Vagina (tissue), 2 donors: ENCODE data around the gene NTF4. TPM values are rescaled to one million over a fixed set of nuclear protein-coding genes. Genes with fewer than 3 reads are reported as not detected.

Experiments used
- DNase-seq, 2 donors: peaks; one replicate each; pipeline ENCODE4 v3.0.0-alpha.2; 2017; ENCODE audit errors: extremely low spot score in 2 of 2
- H3K27ac ChIP-seq: fragments of 200-600 bp; sonication (generic); one replicate; pipeline ENCODE4 v1.5.1; 2019
- H3K27me3 ChIP-seq: fragments of 200-600 bp; sonication (generic); one replicate; pipeline ENCODE4 v1.5.1; 2019
- H3K36me3 ChIP-seq, 2 donors: fragments of 200-600 bp; sonication (generic); one replicate each; pipeline ENCODE4 v1.5.1; 2017 to 2019
- H3K4me1 ChIP-seq: fragments of 200-600 bp; sonication (generic); one replicate; pipeline ENCODE4 v1.5.1; 2019
- H3K4me3 ChIP-seq, 2 donors: fragments of 200-600 bp; sonication (generic); 1 replicate in 1 of 2; 2 replicates in 1 of 2; pipeline ENCODE4 v1.5.1; 2016 to 2019
- H3K9me3 ChIP-seq: fragments of 200-600 bp; sonication (generic); one replicate; pipeline ENCODE4 v1.5.1; 2019
- POLR2A ChIP-seq, 2 donors: fragments of 450-650 bp; IDR thresholded peaks; one replicate each; pipeline ENCODE4 v1.6.1; 2017; ENCODE audit warnings: antibody characterized with exemption in 2 of 2, mild to moderate bottlenecking in 2 of 2, moderate library complexity in 2 of 2
- POLR2AphosphoS5 ChIP-seq, 2 donors: sonication (generic); formaldehyde crosslinking; IDR thresholded peaks; one replicate each; pipeline ENCODE4 v1.9.0; 2017; ENCODE audit warnings: antibody characterized with exemption in 2 of 2, mild to moderate bottlenecking in 2 of 2, low read depth in 1 of 2; ENCODE audit not compliant: insufficient read depth in 1 of 2
- intact Hi-C: fragments of 100-400 bp; cut with DNase I; formaldehyde crosslinking; loops from one replicate; pipeline ENCODE4 v1.15.1; 2023
- small RNA-seq: library from RNA; depleted of rRNA; stranded (forward); fragments of <200 nt; gene quantifications from one replicate; pipeline ENCODE3, GENCODE V24; 2016
- total RNA-seq: library from RNA; depleted of rRNA; stranded (reverse); fragments of >200 nt; gene quantifications from one replicate; pipeline ENCODE4 v1.2.3, GENCODE V29; 2016
- TF ChIP-seq, protein P1 (sequence below), 3 experiments: fragments of 450-650 bp in 2 of 3; fragments of 200-600 bp in 1 of 3; sonication (generic) in 1 of 3; IDR thresholded peaks; one replicate each; pipeline ENCODE4 v1.5.1; 2017 to 2019; ENCODE audit warnings: antibody characterized with exemption in 3 of 3, mild to moderate bottlenecking in 2 of 3, moderate library complexity in 2 of 3

NTF4 gene
- total RNA-seq, 1 donor from 2014 or later = 6.1 TPM

DNA sequence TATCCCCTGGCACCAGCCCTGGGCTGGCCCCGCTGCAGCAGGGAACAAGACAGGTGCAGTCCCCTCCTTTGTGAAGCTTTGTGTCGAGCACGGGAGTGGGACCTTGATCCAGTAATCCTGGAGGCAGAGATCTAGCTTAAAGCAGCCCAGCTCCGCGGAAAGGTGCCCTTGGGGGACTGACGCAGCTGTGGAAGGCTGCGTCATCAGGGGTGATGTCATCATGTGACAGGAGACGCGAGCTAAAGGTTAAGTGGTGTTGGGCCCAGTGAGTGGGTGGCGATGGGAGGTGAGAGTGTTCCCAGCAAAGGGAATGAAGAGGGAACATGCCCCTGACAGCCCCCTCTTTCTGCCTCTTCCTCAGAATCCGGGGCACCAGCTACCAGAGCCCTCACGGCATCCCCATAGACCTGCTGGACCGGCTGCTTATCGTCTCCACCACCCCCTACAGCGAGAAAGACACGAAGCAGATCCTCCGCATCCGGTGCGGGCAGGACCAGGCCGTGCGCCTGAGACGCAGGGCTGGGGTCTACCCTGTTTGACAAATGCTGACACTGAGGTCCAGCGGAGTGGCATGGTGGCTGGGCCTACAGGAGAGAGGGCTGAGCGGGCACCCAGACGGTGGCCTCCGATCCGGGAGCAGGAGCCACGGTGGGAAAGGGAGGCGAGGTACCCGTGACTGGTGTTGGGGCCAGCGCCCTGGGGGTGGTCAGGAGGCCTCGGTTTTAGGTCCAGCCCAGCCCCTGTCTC is 50.3 kb downstream of the NTF4 start:
- no peak for TF ChIP-seq POLR2AphosphoS5 (IDR thresholded peaks at IDR 0.05; ENCODE audit: insufficient read depth in 1 of 2, low read depth in 1 of 2)
- TF ChIP-seq, protein P1, sequence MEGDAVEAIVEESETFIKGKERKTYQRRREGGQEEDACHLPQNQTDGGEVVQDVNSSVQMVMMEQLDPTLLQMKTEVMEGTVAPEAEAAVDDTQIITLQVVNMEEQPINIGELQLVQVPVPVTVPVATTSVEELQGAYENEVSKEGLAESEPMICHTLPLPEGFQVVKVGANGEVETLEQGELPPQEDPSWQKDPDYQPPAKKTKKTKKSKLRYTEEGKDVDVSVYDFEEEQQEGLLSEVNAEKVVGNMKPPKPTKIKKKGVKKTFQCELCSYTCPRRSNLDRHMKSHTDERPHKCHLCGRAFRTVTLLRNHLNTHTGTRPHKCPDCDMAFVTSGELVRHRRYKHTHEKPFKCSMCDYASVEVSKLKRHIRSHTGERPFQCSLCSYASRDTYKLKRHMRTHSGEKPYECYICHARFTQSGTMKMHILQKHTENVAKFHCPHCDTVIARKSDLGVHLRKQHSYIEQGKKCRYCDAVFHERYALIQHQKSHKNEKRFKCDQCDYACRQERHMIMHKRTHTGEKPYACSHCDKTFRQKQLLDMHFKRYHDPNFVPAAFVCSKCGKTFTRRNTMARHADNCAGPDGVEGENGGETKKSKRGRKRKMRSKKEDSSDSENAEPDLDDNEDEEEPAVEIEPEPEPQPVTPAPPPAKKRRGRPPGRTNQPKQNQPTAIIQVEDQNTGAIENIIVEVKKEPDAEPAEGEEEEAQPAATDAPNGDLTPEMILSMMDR (IDR thresholded peaks at IDR 0.05) = no peak
- no peak for TF ChIP-seq POLR2A (IDR thresholded peaks at IDR 0.05)

DNA sequence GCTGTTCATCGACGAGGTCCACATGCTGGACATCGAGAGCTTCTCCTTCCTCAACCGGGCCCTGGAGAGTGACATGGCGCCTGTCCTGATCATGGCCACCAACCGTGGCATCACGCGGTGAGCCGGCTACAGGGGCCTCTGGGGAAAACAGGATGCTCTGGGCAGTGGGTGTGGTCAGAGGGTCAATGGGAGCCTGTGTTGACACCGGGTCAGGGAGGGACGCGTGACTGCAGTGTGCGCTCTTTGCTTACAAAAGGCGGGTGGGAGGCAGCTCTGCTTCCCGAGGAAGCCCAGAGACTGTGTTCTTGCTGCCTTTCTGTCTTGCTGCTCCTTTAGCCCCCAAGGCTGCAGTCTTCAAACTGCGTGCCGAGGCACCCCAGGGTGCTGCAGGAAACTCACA is 53.4 kb downstream of the NTF4 start:
- intact Hi-C loops = no loop called here
- no peaks in the 10 kb centered on the region for H3K27me3 ChIP-seq
- H3K27ac ChIP-seq = no peak overlapping the region
- H3K4me3 ChIP-seq = no peak overlapping the region
- no peak for DNase-seq
- H3K4me1 ChIP-seq = no peaks in the 10 kb centered on the region
- H3K36me3 ChIP-seq = peaks cover 0 to 63% of the 10 kb centered on the region in 2 donors
- H3K9me3 ChIP-seq = no peaks in the 10 kb centered on the region
- TF ChIP-seq, protein P1 (IDR thresholded peaks at IDR 0.05) = no peak
- no peak for TF ChIP-seq POLR2A (IDR thresholded peaks at IDR 0.05)

More for the DNA sequence above, 50.3 kb downstream of the NTF4 start:
- peaks cover 2% of the 10 kb centered on the region for H3K27me3 ChIP-seq
- peaks cover 20% of the 10 kb centered on the region for H3K4me1 ChIP-seq
- intact Hi-C loops = no loop called here
- H3K4me3 ChIP-seq = no peak overlapping the region
- no peak overlapping the region for H3K27ac ChIP-seq
- no peaks in the 10 kb centered on the region for H3K9me3 ChIP-seq
- H3K36me3 ChIP-seq = peaks cover 0 to 45% of the 10 kb centered on the region in 2 donors
- no peak for DNase-seq

Small RNA genes lying within 50 kb of the gene (small RNA-seq; reads per million reads assigned to genes)
- gene RN7SL708P = not detected

Other genes with a start within 250 kb of the NTF4 start
- 19.2 TPM for gene HSD17B14, start 228.3 kb downstream of the NTF4 start, total RNA-seq
- gene PLEKHA4, start 196.2 kb downstream of the NTF4 start, total RNA-seq = 37.1 TPM
- 52.1 TPM for gene PPP1R15A, start 192.4 kb downstream of the NTF4 start, total RNA-seq
- gene TULP2, start 166.1 kb downstream of the NTF4 start, total RNA-seq = not detected
- 151 TPM for gene NUCB1, start 164.5 kb downstream of the NTF4 start, total RNA-seq
- gene DHDH, start 131.1 kb downstream of the NTF4 start, total RNA-seq = not detected
- 52.3 TPM for gene BAX, start 109.9 kb downstream of the NTF4 start, total RNA-seq
- gene FTL, start 99.5 kb downstream of the NTF4 start, total RNA-seq = 4,380 TPM
- 32.2 TPM for gene GYS1, start 71.5 kb downstream of the NTF4 start, total RNA-seq
- 100 TPM for gene RUVBL2, start 70.9 kb downstream of the NTF4 start, total RNA-seq
- not detected for gene LHB, start 47.7 kb downstream of the NTF4 start, total RNA-seq
- gene CGB3, start 40.5 kb downstream of the NTF4 start, total RNA-seq = not detected
- not detected for gene CGB2, start 32.9 kb downstream of the NTF4 start, total RNA-seq
- not detected for gene CGB1, start 27.9 kb downstream of the NTF4 start, total RNA-seq
- gene CGB5, start 21.0 kb downstream of the NTF4 start, total RNA-seq = not detected
- not detected for gene CGB8, start 15.7 kb downstream of the NTF4 start, total RNA-seq
- 0.98 TPM for gene CGB7, start 7.1 kb downstream of the NTF4 start, total RNA-seq
- not detected for gene KCNA7, start 7.9 kb upstream of the NTF4 start, total RNA-seq
- 380 TPM for gene SNRNP70, start 20.6 kb upstream of the NTF4 start, total RNA-seq
- gene LIN7B, start 49.6 kb upstream of the NTF4 start, total RNA-seq = 23.8 TPM
- not detected for gene C19orf73, start 54.3 kb upstream of the NTF4 start, total RNA-seq
- 4.7 TPM for gene PPFIA3, start 54.7 kb upstream of the NTF4 start, total RNA-seq
- 0.25 TPM for gene HRC, start 90.6 kb upstream of the NTF4 start, total RNA-seq
- gene TRPM4, start 93.0 kb upstream of the NTF4 start, total RNA-seq = 22.8 TPM